ENCODE data around the gene DDX1.
"Not testable (repeated sequence)": the region's sequence is repeated elsewhere in the genome, so short reads cannot be mapped to it uniquely, and the experiment has no call there.

Gene DDX1

DNA sequence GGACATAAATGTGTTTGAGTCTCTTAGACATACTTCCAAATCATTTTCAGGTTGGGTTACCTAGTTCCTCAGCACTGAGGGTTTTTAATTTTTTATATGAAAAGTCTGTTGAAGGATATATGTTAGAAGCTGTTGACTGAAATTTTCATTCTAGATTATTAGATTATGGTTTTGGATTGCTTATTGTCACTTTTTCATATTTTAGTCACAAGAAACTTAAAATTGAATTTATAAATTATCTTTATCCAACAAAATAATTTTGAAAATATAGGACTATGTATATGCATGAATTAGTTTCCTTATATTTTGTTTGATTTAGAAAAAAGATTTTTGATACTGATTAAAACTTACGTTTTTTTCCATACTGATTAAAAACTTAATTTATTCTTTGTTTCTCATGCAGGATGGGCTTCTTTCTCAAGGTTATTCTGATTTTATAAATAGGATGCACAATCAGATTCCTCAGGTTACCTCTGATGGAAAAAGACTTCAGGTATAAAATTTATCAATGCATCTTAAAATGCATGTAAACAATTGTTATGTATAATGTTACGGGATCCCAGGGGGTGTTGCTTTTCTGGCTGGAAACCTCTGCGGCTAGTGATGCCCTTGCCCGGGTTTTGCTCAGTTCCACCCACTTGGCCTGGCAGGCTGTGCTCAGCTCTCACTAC, 26.2 kb downstream of the DDX1 start:
- no peak for DNase-seq

DNA sequence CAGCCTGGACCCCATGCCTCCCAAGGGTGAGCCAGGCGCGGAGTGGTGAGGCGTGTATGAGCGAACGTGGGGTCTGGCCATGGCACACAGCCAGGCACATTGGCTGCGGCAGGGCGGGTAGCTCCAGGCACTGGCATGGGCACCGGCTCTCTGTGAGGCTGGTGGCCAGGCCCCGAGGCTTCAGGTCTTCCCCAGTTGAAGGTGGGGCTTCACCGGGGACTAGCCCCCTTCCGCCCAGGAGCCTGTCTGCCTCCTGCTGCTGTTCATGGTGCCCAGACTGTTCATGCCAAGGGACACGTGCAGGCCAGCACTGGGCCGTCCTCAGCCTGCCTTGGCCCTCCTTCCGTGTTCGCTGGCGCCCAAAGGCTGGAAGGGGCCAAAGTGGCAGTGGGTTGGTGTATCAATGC, 26.8 kb downstream of the DDX1 start:
- no peak for DNase-seq

DNA sequence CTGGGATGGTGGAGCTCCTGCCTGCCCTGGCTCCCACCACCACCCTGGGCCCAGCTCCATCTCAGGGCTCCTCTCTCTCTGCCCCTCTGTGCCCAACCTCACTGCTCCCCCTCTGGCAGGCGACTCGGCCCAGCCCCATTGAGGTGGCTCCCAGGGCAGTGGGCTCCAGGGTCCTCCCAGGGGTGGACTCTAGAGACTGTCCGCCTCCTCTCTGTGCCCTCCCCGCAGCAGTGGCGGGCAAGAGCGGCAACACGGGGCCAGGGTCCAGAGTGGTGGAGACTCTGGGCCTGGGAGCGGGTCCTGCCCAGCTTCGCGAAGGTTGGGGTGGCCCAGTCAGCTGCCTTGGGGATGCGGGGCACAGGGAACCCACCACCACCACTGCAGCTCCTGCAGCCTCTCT, 27.4 kb downstream of the DDX1 start:
- no peak for DNase-seq

DNA sequence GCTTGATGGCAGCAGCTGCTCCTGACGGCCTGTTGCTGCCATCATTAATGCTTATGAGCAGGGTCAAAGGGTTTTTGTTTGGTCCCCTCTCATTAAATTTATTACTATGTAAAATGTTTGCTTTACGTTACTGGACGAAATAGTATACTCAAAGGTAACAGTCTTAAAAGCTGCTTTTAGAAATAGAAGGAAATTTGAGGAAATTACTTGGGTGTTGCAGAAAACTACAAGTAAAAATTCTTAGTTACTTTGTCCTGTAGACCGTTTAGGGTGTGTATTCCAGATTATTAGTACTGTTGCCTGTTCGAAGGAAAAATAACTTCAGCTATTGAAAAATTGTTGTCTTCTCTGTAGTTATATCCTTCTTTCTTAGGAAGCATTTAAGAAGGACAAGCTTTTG, 27.8 kb downstream of the DDX1 start:
- no peak for DNase-seq

- no peak for DNase-seq
Measured at GRCh38 chr2:15619938-15620337, 28.3 kb downstream of the DDX1 start.

DNA sequence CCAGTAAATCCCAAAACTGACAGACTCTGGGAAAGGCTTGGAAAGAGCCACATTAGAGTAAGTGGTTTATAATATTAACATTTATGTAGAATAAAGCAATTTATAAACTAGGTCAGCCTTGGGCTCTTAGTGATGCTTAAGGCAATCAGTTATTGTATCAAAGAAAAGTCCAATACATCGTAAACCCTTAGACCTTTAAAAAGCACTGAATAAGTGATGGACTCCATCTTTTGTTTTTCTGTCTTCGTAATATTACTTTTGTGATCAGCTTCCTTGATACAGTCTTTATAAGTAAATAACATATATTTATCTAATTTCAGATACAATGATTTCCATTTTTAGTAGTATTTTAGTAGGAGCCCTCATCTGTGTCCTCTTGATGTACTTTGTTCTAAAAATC, 28.7 kb downstream of the DDX1 start:
- no peak for DNase-seq

DNA sequence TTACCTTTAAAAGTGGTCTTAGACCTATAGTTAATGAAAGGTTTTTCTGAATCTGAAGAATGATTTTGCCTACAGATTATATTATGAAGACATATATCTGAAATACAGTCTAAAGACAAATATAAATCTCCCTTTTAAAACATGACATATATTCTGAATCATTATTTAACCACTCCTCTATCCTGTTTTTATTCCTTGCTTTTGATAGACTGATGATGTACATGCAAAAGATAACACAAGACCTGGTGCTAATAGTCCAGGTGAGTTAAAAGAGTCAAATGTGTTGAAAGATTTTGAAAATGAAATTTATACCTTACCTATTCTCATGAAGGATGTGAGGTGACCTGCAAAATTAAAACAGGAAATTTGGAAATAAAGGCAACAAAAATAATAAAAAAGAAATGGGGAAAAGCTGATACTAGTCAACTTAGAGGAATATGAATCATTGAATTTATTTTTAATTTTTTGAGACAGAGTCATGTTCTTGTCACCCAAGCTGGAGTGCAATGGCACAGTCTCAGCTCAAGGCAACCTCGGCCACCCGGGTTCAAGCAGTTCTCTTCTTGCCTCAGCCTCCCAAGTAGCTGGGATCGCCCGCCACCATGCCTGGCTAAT, 29.3 kb downstream of the DDX1 start:
- no peak for DNase-seq

GRCh38 chr2:15621472-15621870, 29.8 kb downstream of the DDX1 start:
- DNase-seq: not testable (repeated sequence)

DNA sequence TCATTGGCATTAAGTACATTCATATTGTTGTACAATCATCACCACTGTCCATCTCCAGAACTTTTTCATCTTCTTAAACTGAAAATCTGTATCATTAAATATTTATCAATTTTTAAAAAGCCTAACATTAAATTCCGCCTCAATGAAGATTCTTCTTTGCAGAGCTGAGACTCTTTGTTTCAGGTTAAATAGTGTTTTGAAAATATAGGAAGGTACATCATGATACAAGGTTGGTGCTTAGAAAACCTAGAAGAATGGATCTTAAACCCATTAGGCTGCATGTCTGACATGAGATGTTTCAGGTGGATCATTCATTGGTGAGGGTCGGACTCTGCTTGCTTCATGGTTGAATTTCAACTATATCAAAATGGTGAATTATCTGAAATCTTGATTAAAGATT, 30.5 kb downstream of the DDX1 start:
- DNase-seq: no peak

DNA sequence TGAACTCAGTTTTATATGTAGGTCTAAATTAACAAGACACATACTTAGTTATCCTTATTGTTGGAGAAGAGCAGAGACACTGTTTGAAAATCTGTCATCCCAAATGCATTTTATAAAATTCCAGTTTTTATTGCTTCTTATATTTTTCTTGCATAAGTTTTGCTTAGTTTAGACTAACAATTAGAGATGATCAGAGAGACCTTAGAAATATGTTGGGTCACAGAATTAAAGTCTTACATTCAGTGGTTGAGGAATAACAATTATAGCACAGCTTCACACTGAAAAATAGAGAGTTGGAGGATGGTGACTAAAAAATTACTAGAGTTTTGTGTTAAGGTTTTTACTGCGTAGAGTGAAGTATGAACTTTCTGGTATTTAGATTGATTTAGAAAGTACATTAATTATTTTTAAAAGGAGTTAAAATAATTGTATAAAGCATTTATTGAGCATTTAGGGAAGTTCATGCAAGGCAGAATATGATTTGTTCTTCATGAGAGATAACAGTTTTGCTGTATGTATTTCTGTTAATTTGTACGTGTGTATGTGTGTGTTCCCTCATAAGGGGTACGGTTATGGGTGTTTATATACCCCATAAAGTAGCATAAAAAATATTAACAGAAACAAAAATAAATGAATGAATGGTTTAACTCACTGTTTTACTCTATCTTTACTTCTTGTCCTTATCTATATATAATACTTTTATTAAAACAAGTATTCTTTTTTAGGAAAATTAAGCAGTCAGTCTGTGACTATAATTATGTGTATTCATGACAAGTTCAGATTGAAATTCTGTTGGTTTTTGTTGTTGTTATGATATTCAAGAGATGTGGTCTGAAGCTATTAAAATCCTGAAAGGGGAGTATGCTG, 31.2 kb downstream of the DDX1 start:
- no peak for DNase-seq

DNA sequence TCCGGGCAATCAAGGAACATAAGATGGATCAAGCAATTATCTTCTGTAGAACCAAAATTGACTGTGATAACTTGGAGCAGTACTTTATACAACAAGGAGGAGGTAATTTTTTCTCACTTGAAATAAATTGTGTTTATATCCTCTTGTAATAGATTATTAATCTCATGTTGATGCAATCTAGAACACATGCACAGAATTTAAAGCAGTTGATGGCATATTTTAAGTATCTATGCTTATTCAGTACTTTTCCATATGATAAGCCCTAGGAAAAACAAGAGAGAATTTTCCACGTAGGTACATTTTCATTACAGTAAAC, 31.8 kb downstream of the DDX1 start:
- DNase-seq: no peak

- no peak for DNase-seq
Measured at GRCh38 chr2:15623898-15624541, 32.4 kb downstream of the DDX1 start.

DNA sequence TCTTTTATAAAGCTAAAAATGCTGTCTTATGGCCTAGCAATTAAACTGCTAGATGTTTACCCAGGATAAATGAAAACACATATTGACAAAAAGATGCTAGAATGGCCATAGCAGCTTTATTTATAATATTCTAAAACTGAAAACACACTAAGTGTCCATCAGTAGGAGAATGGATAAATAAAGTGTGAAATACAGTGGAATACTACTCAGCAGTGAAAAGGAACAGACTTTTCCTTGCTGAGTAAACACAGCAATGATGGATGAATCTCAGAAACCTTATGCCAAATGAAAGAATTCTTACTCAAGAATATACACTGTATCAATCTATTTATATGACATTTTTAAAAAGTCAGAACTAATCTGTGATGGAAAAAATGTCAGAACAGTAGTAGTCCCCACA, 33.2 kb downstream of the DDX1 start:
- no peak for DNase-seq

DNA sequence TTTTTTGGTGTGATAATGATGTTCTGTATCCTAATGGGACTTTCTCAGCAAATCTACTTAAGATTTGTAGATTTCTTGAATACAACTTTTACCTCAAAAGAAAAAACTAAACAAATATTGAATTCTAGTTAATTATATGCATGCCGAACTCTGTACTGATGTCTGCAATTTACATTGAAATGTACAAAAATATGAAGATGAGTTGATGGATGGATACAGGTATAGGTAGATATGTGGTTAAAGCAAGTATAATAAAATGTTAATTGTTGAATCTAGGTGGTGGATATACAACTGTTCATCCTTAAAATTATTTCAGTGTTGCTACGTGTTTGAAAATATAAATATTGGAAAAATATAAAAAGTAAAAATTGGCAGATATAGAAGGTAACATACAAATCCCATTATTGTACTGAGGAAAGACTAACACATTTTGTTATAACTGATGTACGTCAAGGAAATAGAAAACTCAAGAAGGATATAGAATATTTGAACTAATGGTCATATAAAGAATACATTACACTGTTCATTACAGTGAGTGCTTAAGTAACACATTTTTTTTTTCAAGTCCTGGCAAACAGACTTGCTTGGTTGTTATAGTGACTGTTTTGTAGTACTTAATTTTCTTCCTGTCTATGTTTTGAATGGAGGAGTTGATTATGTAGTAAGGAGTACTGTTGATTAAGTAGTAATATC, 33.8 kb downstream of the DDX1 start:
- DNase-seq: no peak

GRCh38 chr2:15626126-15626525, 34.5 kb downstream of the DDX1 start:
- DNase-seq: no peak

GRCh38 chr2:15626967-15627366, 35.3 kb downstream of the DDX1 start:
- no peak for DNase-seq

GRCh38 chr2:15627817-15628684, 36.4 kb downstream of the DDX1 start:
- no peak for DNase-seq

- DNase-seq: no peak
Measured at GRCh38 chr2:15628899-15629855, 37.5 kb downstream of the DDX1 start.

- DNase-seq: no peak
Measured at GRCh38 chr2:15630121-15630977, 38.7 kb downstream of the DDX1 start.
